ENCODE results near the gene SMOC2. TPM values are rescaled to one million over a fixed set of nuclear protein-coding genes. Genes with fewer than 3 reads are reported as not detected.

SMOC2 gene
- polyA plus RNA-seq, 3 donors: 4.5 to 34.4 (median 22.7) TPM

GRCh38 chr6:168713839-168714238 lies 272.9 kb downstream of the SMOC2 start:
- H3K27ac ChIP-seq (ENCODE audit: low read depth, low read length): no peak overlapping the region
- WGBS, 3 donors: 79 to 87% (median 81%) methylated on average over 3 of the region's 3 CpGs

- no peak overlapping the region for H3K27ac ChIP-seq (ENCODE audit: low read depth, low read length)
- WGBS, 3 donors: 93 to 97% (median 94%) methylated on average over 4 of the region's 4 CpGs
Observed at GRCh38 chr6:168714547-168715260, 273.7 kb downstream of the SMOC2 start.

- WGBS, 3 donors: 85 to 88% (median 87%) methylated on average over 11 of the region's 11 CpGs
- H3K27ac ChIP-seq (ENCODE audit: low read depth, low read length): no peak overlapping the region
Observed at GRCh38 chr6:168715643-168716481, 274.9 kb downstream of the SMOC2 start.

GRCh38 chr6:168716581-168716980 lies 275.6 kb downstream of the SMOC2 start:
- 82 to 88% (median 85%) methylated on average over 7 of the region's 7 CpGs for WGBS, 3 donors
- H3K27ac ChIP-seq (ENCODE audit: low read depth, low read length): no peak overlapping the region

- 86 to 91% (median 90%) methylated on average over 22 of the region's 22 CpGs for WGBS, 3 donors
Observed at GRCh38 chr6:168717491-168717890, 276.5 kb downstream of the SMOC2 start.

More at GRCh38 chr6:168717491-168717890, 276.5 kb downstream of the SMOC2 start:
- H3K27ac ChIP-seq (ENCODE audit: low read depth, low read length): no peak overlapping the region

Other genes with a start within 250 kb of the SMOC2 start
- gene DACT2, start 121.4 kb upstream of the SMOC2 start, polyA plus RNA-seq: 1 to 10 TPM; 1.0 to 3.0 (median 2.4) TPM

Data from adipose tissue (tissue), 3 donors.